ENCODE measurements around the gene OVCH2. TPM values are rescaled to one million over a fixed set of nuclear protein-coding genes. Genes with fewer than 3 reads are reported as not detected.

OVCH2 gene
- total and polyA plus RNA-seq, 2 donors (not counting 1 experiment from before 2014, with no cell fraction given) = not detected

GRCh38 chr11:7714786-7715185 is 8.5 kb upstream of the OVCH2 start:
- Histone ChIP-seq H3K4me3 (replicated peaks in 1 of 4; ENCODE audit: control extremely low read depth in 1 of 4, insufficient read depth in 1 of 4, low read depth in 3 of 4, low read length in 4 of 4) (no peak overlapping the region), H3K4me1 (ENCODE audit: control insufficient read depth, extremely low read depth, insufficient read depth, low read length) (no peaks in the 10 kb centered on the region), H3K9ac (ENCODE audit: insufficient read depth, low read length) (no peak overlapping the region), H3K79me2 (ENCODE audit: control insufficient read depth, insufficient read depth, low read length) (no peaks in the 10 kb centered on the region), H3K36me3 (ENCODE audit: control insufficient read depth, insufficient read depth, low read length) (no peaks in the 10 kb centered on the region), H4K20me1 (ENCODE audit: control insufficient read depth, extremely low read depth, insufficient read depth, low read length) (no peaks in the 10 kb centered on the region), H3K27me3 (ENCODE audit: control insufficient read depth, insufficient read depth, low read length) (no peaks in the 10 kb centered on the region), H3K27ac (ENCODE audit: insufficient read depth, low read length) (no peak overlapping the region), H2AFZ (ENCODE audit: low read length) (no peak overlapping the region), H3K4me2 (ENCODE audit: extremely low read depth, insufficient read depth, low read length) (no peak overlapping the region), H3K9me3 (ENCODE audit: control insufficient read depth, insufficient read depth, low read depth, low read length) (no peaks in the 10 kb centered on the region)
- DNase-seq (ENCODE audit: low read depth in 2 of 2) = no peak
- TF ChIP-seq CTCF (conservative IDR thresholded peaks at IDR 0.05 in 1 of 2, IDR thresholded peaks at IDR 0.05 in 1 of 2; ENCODE audit: low read depth in 1 of 2, low read length in 2 of 2) = no peak

- Histone ChIP-seq H3K4me1 (ENCODE audit: control insufficient read depth, extremely low read depth, insufficient read depth, low read length) (no peaks in the 10 kb centered on the region), H3K36me3 (ENCODE audit: control insufficient read depth, insufficient read depth, low read length) (no peaks in the 10 kb centered on the region), H3K9ac (ENCODE audit: insufficient read depth, low read length) (no peak overlapping the region), H3K27me3 (ENCODE audit: control insufficient read depth, insufficient read depth, low read length) (no peaks in the 10 kb centered on the region), H3K4me2 (ENCODE audit: extremely low read depth, insufficient read depth, low read length) (no peak overlapping the region), H3K9me3 (ENCODE audit: control insufficient read depth, insufficient read depth, low read depth, low read length) (no peaks in the 10 kb centered on the region), H4K20me1 (ENCODE audit: control insufficient read depth, extremely low read depth, insufficient read depth, low read length) (no peaks in the 10 kb centered on the region), H3K27ac (ENCODE audit: insufficient read depth, low read length) (no peak overlapping the region), H3K79me2 (ENCODE audit: control insufficient read depth, insufficient read depth, low read length) (no peaks in the 10 kb centered on the region), H3K4me3 (replicated peaks in 1 of 4; ENCODE audit: control extremely low read depth in 1 of 4, insufficient read depth in 1 of 4, low read depth in 3 of 4, low read length in 4 of 4) (no peak overlapping the region), H2AFZ (ENCODE audit: low read length) (no peak overlapping the region)
- no peak for DNase-seq (ENCODE audit: low read depth in 2 of 2)
- TF ChIP-seq EZH2 (IDR thresholded peaks at IDR 0.05; ENCODE audit: low read length, missing control alignments) (no peak), CTCF (conservative IDR thresholded peaks at IDR 0.05 in 1 of 2, IDR thresholded peaks at IDR 0.05 in 1 of 2; ENCODE audit: low read depth in 1 of 2, low read length in 2 of 2) (no peak)
Measured at GRCh38 chr11:7703740-7704139, 2.5 kb downstream of the OVCH2 start.

GRCh38 chr11:7696424-7696823 is 9.9 kb downstream of the OVCH2 start:
- Histone ChIP-seq H3K27me3 (ENCODE audit: control insufficient read depth, insufficient read depth, low read length) (peaks cover 6% of the 10 kb centered on the region), H3K36me3 (ENCODE audit: control insufficient read depth, insufficient read depth, low read length) (no peaks in the 10 kb centered on the region), H3K27ac (ENCODE audit: insufficient read depth, low read length) (no peak overlapping the region), H4K20me1 (ENCODE audit: control insufficient read depth, extremely low read depth, insufficient read depth, low read length) (no peaks in the 10 kb centered on the region), H3K4me2 (ENCODE audit: extremely low read depth, insufficient read depth, low read length) (no peak overlapping the region), H3K4me3 (replicated peaks in 1 of 4; ENCODE audit: control extremely low read depth in 1 of 4, insufficient read depth in 1 of 4, low read depth in 3 of 4, low read length in 4 of 4) (no peak overlapping the region), H3K9ac (ENCODE audit: insufficient read depth, low read length) (no peak overlapping the region), H2AFZ (ENCODE audit: low read length) (no peak overlapping the region), H3K4me1 (ENCODE audit: control insufficient read depth, extremely low read depth, insufficient read depth, low read length) (peaks cover 2% of the 10 kb centered on the region), H3K9me3 (ENCODE audit: control insufficient read depth, insufficient read depth, low read depth, low read length) (no peaks in the 10 kb centered on the region), H3K79me2 (ENCODE audit: control insufficient read depth, insufficient read depth, low read length) (no peaks in the 10 kb centered on the region)
- TF ChIP-seq EZH2 (IDR thresholded peaks at IDR 0.05; ENCODE audit: low read length, missing control alignments) (no peak), CTCF (conservative IDR thresholded peaks at IDR 0.05 in 1 of 2, IDR thresholded peaks at IDR 0.05 in 1 of 2; ENCODE audit: low read depth in 1 of 2, low read length in 2 of 2) (no peak)
- DNase-seq (ENCODE audit: low read depth in 2 of 2) = no peak

Data from fibroblast of lung (primary cell).